H1 (cell line): ENCODE data around the gene COA1. TPM values are rescaled to one million over a fixed set of nuclear protein-coding genes. Genes with fewer than 3 reads are reported as not detected.

Source experiments
- CTCF ChIA-PET: fragments of 300-600 bp; sonication (Branson Sonifier 250); formaldehyde crosslinking; loops from one replicate; lab custom pipeline; 2021; ENCODE audit not compliant: partially characterized antibody; lab: Charles Lee
- POLR2A ChIA-PET: fragments of 300-600 bp; sonication (Branson Sonifier 250); formaldehyde crosslinking; loops from one replicate; lab custom pipeline; 2021; ENCODE audit warnings: inconsistent platforms; ENCODE audit not compliant: partially characterized antibody; lab: Charles Lee
- DNase-seq, 2 experiments: peaks; one replicate each; pipeline versions ENCODE4 v3.0.0 to v3.0.0-alpha.2; 2010 to 2022; ENCODE audit warnings: low spot score in 2 of 2, low read depth in 1 of 2, mixed read lengths in 1 of 2
- FAIRE-seq: peaks from 2 replicates; lab custom pipeline; 2011; peaks lifted over from hg19 to GRCh38; lab: Jason Lieb, UNC
- H2AFZ ChIP-seq: 2 replicates; pipeline ENCODE4 v1.8.1; 2012; ENCODE audit warnings: low read length, inconsistent platforms
- H2AK5ac ChIP-seq: 2 replicates; pipeline ENCODE4 v1.6.1; 2013; ENCODE audit warnings: low read depth, low read length
- H2BK120ac ChIP-seq: replicated peaks from 2 replicates; pipeline ENCODE3; 2013; ENCODE audit warnings: low read depth, low read length, inconsistent platforms
- H2BK12ac ChIP-seq: 2 replicates; pipeline ENCODE4 v1.6.1; 2013; ENCODE audit warnings: low read depth, low read length
- H2BK15ac ChIP-seq: 2 replicates; pipeline ENCODE4 v1.6.1; 2013; ENCODE audit warnings: low read length
- H2BK20ac ChIP-seq: 2 replicates; pipeline ENCODE4 v1.6.1; 2013; ENCODE audit warnings: low read length
- H2BK5ac ChIP-seq: 2 replicates; pipeline ENCODE4 v1.6.1; 2013; ENCODE audit warnings: low read depth, low read length
- H3K14ac ChIP-seq: 2 replicates; pipeline ENCODE4 v1.6.1; 2013; ENCODE audit warnings: inconsistent platforms; ENCODE audit not compliant: insufficient read length
- H3K18ac ChIP-seq: 2 replicates; pipeline ENCODE4 v1.6.1; 2013; ENCODE audit warnings: low read length; ENCODE audit errors: extremely low read depth
- H3K23ac ChIP-seq: 2 replicates; pipeline ENCODE4 v1.6.1; 2013; ENCODE audit warnings: inconsistent platforms; ENCODE audit not compliant: insufficient read length
- H3K23me2 ChIP-seq: 2 replicates; pipeline ENCODE4 v1.6.1; 2013; ENCODE audit warnings: low read depth, low read length
- H3K27ac ChIP-seq: 2 replicates; pipeline ENCODE4 v1.6.1; 2011; ENCODE audit warnings: low read depth, low read length, inconsistent platforms
- H3K27me3 ChIP-seq, 4 experiments: replicated peaks in 1 of 4; 1 replicate in 1 of 4; 2 replicates in 3 of 4; pipeline versions ENCODE4 v1.6.1 to v1.8.1; 2011 to 2013; ENCODE audit warnings: low read length in 3 of 4, mild to moderate bottlenecking in 3 of 4, inconsistent platforms in 2 of 4, mixed read lengths in 2 of 4, moderate library complexity in 1 of 4; ENCODE audit not compliant: control insufficient read depth in 3 of 4, insufficient read depth in 3 of 4; ENCODE audit errors: extremely low read depth in 1 of 4
- H3K36me3 ChIP-seq, 4 experiments: 2 replicates each; pipeline versions ENCODE4 v1.6.1 to v1.8.1; 2011 to 2013; ENCODE audit warnings: mild to moderate bottlenecking in 4 of 4, low read length in 3 of 4, moderate library complexity in 2 of 4, control low read depth in 1 of 4, inconsistent platforms in 1 of 4; ENCODE audit not compliant: insufficient read depth in 4 of 4, control insufficient read depth in 2 of 4
- H3K4ac ChIP-seq: replicated peaks from 2 replicates; pipeline ENCODE3; 2013; ENCODE audit warnings: low read length, low read depth, mixed read lengths, inconsistent platforms; ENCODE audit not compliant: insufficient read length
- H3K4me1 ChIP-seq, 4 experiments: replicated peaks in 1 of 4; 1 replicate in 1 of 4; 2 replicates in 3 of 4; pipeline versions ENCODE4 v1.6.1 to v1.8.1; 2011 to 2013; ENCODE audit warnings: low read length in 3 of 4, inconsistent platforms in 2 of 4, mixed read lengths in 1 of 4; ENCODE audit not compliant: insufficient read depth in 4 of 4, control insufficient read depth in 3 of 4
- H3K4me2 ChIP-seq, 2 experiments: 2 replicates each; pipeline versions ENCODE4 v1.6.1 to v1.8.1; 2011 to 2013; ENCODE audit warnings: low read depth in 2 of 2, low read length in 2 of 2, control low read depth in 1 of 2, inconsistent platforms in 1 of 2, mild to moderate bottlenecking in 1 of 2; ENCODE audit not compliant: insufficient read depth in 1 of 2
- H3K4me3 ChIP-seq, 4 experiments: fragments of 200-600, 300-600 bp in 1 of 4; sonication (generic), shearing (Covaris generic), sonication (Bioruptor Twin) in 1 of 4; 2 replicates each; pipeline versions ENCODE4 v1.5.1 to v1.8.1; 2011 to 2016; ENCODE audit warnings: low read length in 4 of 4, low read depth in 3 of 4, control low read depth in 2 of 4, inconsistent platforms in 2 of 4, mild to moderate bottlenecking in 2 of 4, mixed read lengths in 1 of 4, moderate library complexity in 1 of 4; ENCODE audit not compliant: insufficient read depth in 2 of 4; ENCODE audit errors: extremely low read depth in 1 of 4
- H3K56ac ChIP-seq: replicated peaks from 2 replicates; pipeline ENCODE3; 2013; ENCODE audit warnings: low read depth, mild to moderate bottlenecking, mixed read lengths, low read length, inconsistent platforms; ENCODE audit not compliant: insufficient read length
- H3K79me1 ChIP-seq: 2 replicates; pipeline ENCODE4 v1.6.1; 2013; ENCODE audit warnings: low read depth, low read length, control low read depth
- H3K79me2 ChIP-seq, 2 experiments: 2 replicates each; pipeline versions ENCODE4 v1.6.1 to v1.8.1; 2012 to 2013; ENCODE audit warnings: low read length in 2 of 2, mild to moderate bottlenecking in 2 of 2, inconsistent platforms in 1 of 2; ENCODE audit not compliant: insufficient read depth in 2 of 2, control insufficient read depth in 1 of 2
- H3K9ac ChIP-seq, 4 experiments: replicated peaks in 1 of 4; 1 replicate in 1 of 4; 2 replicates in 3 of 4; pipeline versions ENCODE4 v1.6.1 to v1.8.1; 2011 to 2013; ENCODE audit warnings: low read depth in 3 of 4, low read length in 3 of 4, control low read depth in 2 of 4, mild to moderate bottlenecking in 2 of 4, moderate library complexity in 2 of 4, inconsistent platforms in 1 of 4; ENCODE audit errors: extremely low read depth in 1 of 4
- H3K9me3 ChIP-seq, 2 experiments: 2 replicates each; pipeline versions ENCODE4 v1.6.1 to v1.8.1; 2012 to 2013; ENCODE audit warnings: mild to moderate bottlenecking in 2 of 2, moderate library complexity in 2 of 2, control low read depth in 1 of 2, inconsistent platforms in 1 of 2, low read depth in 1 of 2, low read length in 1 of 2, mixed read lengths in 1 of 2; ENCODE audit not compliant: insufficient read depth in 2 of 2
- H4K20me1 ChIP-seq, 2 experiments: replicated peaks in 1 of 2; 2 replicates each; pipeline versions ENCODE3 to v1.8.1; 2011 to 2013; ENCODE audit warnings: inconsistent platforms in 2 of 2, low read length in 2 of 2, mild to moderate bottlenecking in 1 of 2; ENCODE audit not compliant: insufficient read depth in 2 of 2, control insufficient read depth in 1 of 2
- H4K5ac ChIP-seq: 2 replicates; pipeline ENCODE4 v1.6.1; 2013; ENCODE audit warnings: low read length, low read depth, mixed read lengths, inconsistent platforms; ENCODE audit not compliant: insufficient read length
- H4K8ac ChIP-seq: 2 replicates; pipeline ENCODE4 v1.8.0; 2013; ENCODE audit warnings: mild to moderate bottlenecking, moderate library complexity, low read length, inconsistent platforms; ENCODE audit not compliant: insufficient read depth; ENCODE audit errors: extremely low read depth
- H4K91ac ChIP-seq: replicated peaks from 2 replicates; pipeline ENCODE3; 2013; ENCODE audit warnings: low read length, mixed read lengths, inconsistent platforms; ENCODE audit not compliant: insufficient read length
- BRCA1 ChIP-seq: IDR thresholded peaks from 2 replicates; pipeline ENCODE4 v1.6.1; 2012; ENCODE audit warnings: low read depth, low read length, improper control_type of control experiment
- CTBP2 ChIP-seq: IDR thresholded peaks from 2 replicates; pipeline ENCODE4 v1.7.0; 2011; ENCODE audit warnings: borderline replicate concordance, mild to moderate bottlenecking, moderate library complexity, mixed read lengths, low read length; ENCODE audit not compliant: insufficient read depth, insufficient read length
- EP300 ChIP-seq, 2 experiments: IDR thresholded peaks; 1 replicate in 1 of 2; 2 replicates in 1 of 2; pipeline ENCODE4 v1.6.1; 2011 to 2012; ENCODE audit warnings: low read depth in 2 of 2, low read length in 2 of 2, mild to moderate bottlenecking in 2 of 2, borderline replicate concordance in 1 of 2, inconsistent platforms in 1 of 2, moderate library complexity in 1 of 2
- FOSL1 ChIP-seq: IDR thresholded peaks from 2 replicates; pipeline ENCODE4 v1.6.1; 2011; ENCODE audit warnings: mild to moderate bottlenecking, low read depth, low read length, moderate library complexity; ENCODE audit not compliant: insufficient read depth
- KDM1A ChIP-seq: fragments of 200-600, 300-600 bp; sonication (generic); IDR thresholded peaks from 2 replicates; pipeline ENCODE4 v1.7.1; 2016; ENCODE audit warnings: mild to moderate bottlenecking, low read length, borderline replicate concordance
- RAD21 ChIP-seq, 2 experiments: IDR thresholded peaks in 1 of 2; conservative IDR thresholded peaks in 1 of 2; 2 replicates each; pipeline ENCODE4 v1.6.1; 2011; ENCODE audit warnings: low read depth in 2 of 2, low read length in 2 of 2, improper control_type of control experiment in 1 of 2, inconsistent platforms in 1 of 2, mild to moderate bottlenecking in 1 of 2, moderate library complexity in 1 of 2
- SP2 ChIP-seq: IDR thresholded peaks from 2 replicates; pipeline ENCODE4 v1.6.1; 2012; ENCODE audit warnings: mild to moderate bottlenecking, low read length, inconsistent platforms
- SP4 ChIP-seq: IDR thresholded peaks from 2 replicates; pipeline ENCODE4 v1.6.1; 2012; ENCODE audit warnings: low read length, inconsistent platforms
- SRF ChIP-seq: IDR thresholded peaks from 2 replicates; pipeline ENCODE4 v1.6.1; 2011; ENCODE audit warnings: mild to moderate bottlenecking, low read depth, low read length, moderate library complexity
- TAF7 ChIP-seq: optimal IDR thresholded peaks from 2 replicates; pipeline ENCODE3; 2011; ENCODE audit warnings: low read depth, mild to moderate bottlenecking, inconsistent platforms, low read length, moderate library complexity, borderline replicate concordance
- WGBS, 2 experiments: shearing (Covaris generic) in 1 of 2; methylation state at CpG; one replicate each; pipeline versions ENCODE4 v1.1.6 to v1.1.7; 2013 to 2015; ENCODE audit warnings: low lambda C conversion rate in 2 of 2, mixed read lengths in 2 of 2, inconsistent platforms in 1 of 2, low coverage in 1 of 2, missing lambda C conversion rate in 1 of 2; ENCODE audit not compliant: insufficient replicate concordance in 2 of 2, insufficient coverage in 1 of 2, insufficient read length in 1 of 2; ENCODE audit errors: extremely low coverage in 1 of 2, missing lambda C conversion rate in 1 of 2; 5-methylcytosine and 5-hydroxymethylcytosine counted together
- polyA plus RNA-seq, 7 experiments: library from polyadenylated mRNA; depleted of rRNA in 3 of 7; stranded (reverse) in 5 of 7; unstranded in 2 of 7; fragments of >200 nt in 5 of 7; fragments of 200-250 nt in 2 of 7; gene quantifications; 1 replicate in 5 of 7; 2 replicates in 1 of 7; 4 replicates in 1 of 7; pipeline versions ENCODE4 v1.2.1 to v1.2.3, GENCODE V29; 2011 to 2013; ENCODE audit warnings: missing spikeins in 2 of 7, mixed read lengths in 2 of 7
- total RNA-seq: library from RNA; stranded (reverse); fragmentation: NEBNext Ultra II Directional; extraction: Animal tissue kit (Norgen Biotek cat#: 25700); gene quantifications from 2 replicates; pipeline ENCODE4 v1.2.1, GENCODE V29; 2021
- TF ChIP-seq, protein P1 (sequence below): IDR thresholded peaks from 2 replicates; pipeline ENCODE4 v1.6.1; 2012; ENCODE audit warnings: inconsistent platforms
- TF ChIP-seq, protein P2 (sequence below): IDR thresholded peaks from 2 replicates; pipeline ENCODE4 v1.6.1; 2012; ENCODE audit warnings: low read length, inconsistent platforms

The COA1 gene
- total and polyA plus RNA-seq, 2 of the 8 experiments (the other 6 are each of a cell fraction or from before 2014, with no cell fraction given): 98.6 to 143 TPM

DNA sequence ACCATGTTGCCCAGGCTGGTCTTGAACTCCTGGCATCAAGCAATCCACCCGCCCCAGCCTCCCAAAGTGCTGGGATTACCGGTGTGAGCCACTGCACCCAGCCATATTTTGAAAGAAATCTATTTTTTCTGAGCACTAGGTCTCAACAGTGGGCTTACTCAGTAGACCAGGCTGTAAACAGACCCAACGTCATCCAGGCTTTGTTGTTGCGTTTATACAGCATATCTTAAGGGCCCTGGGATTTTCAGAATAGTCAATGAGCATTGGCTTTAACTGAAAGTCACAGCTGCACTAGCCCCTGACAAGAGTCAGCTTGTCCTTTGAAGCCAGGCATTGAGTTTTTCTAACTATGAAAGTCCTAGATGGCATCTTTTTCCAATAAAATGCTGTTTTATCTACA is 96.6 kb downstream of the COA1 start:
- Histone ChIP-seq H4K91ac (no peak overlapping the region), H2AFZ (no peak overlapping the region), H2BK12ac (no peak overlapping the region), H4K5ac (no peak overlapping the region), H2AK5ac (no peak overlapping the region), H3K79me1 (no peaks in the 10 kb centered on the region), H3K4me2 (no peak overlapping the region), H3K18ac (no peak overlapping the region), H3K27me3 (no peaks in the 10 kb centered on the region), H3K9ac (no peak overlapping the region), H2BK5ac (no peak overlapping the region), H3K4me1 (no peaks in the 10 kb centered on the region), H3K23ac (no peak overlapping the region), H2BK20ac (no peak overlapping the region), H3K27ac (no peak overlapping the region), H3K36me3 (peaks cover 0 to 46% (median 31%) of the 10 kb centered on the region in 4 experiments; a peak in 7 of 8 replicates), H3K9me3 (no peaks in the 10 kb centered on the region), H4K20me1 (peaks cover 0 to 1% of the 10 kb centered on the region in 2 experiments), H3K56ac (no peak overlapping the region), H3K79me2 (no peaks in the 10 kb centered on the region), H3K14ac (no peak overlapping the region), H4K8ac (no peak overlapping the region), H3K23me2 (no peaks in the 10 kb centered on the region), H3K4ac (no peak overlapping the region), H2BK120ac (no peak overlapping the region), H3K4me3 (no peak overlapping the region), H2BK15ac (no peak overlapping the region)
- 88% methylated on average over 4 of the region's 4 CpGs; no CpG with 5 or more reads in 1 of the 2 experiments for WGBS, 2 experiments
- no peak for DNase-seq
- TF ChIP-seq, protein P1, sequence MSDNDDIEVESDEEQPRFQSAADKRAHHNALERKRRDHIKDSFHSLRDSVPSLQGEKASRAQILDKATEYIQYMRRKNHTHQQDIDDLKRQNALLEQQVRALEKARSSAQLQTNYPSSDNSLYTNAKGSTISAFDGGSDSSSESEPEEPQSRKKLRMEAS: no peak
- no peak for TF ChIP-seq BRCA1
- TF ChIP-seq SP2: no peak
- TF ChIP-seq RAD21 (IDR thresholded peaks at IDR 0.05 in 1 of 2, conservative IDR thresholded peaks at IDR 0.05 in 1 of 2; ENCODE audit: low read depth in 2 of 2, low read length in 2 of 2): no peak
- no peak for TF ChIP-seq KDM1A
- TF ChIP-seq SRF: no peak
- TF ChIP-seq SP4: no peak
- TF ChIP-seq, protein P2, sequence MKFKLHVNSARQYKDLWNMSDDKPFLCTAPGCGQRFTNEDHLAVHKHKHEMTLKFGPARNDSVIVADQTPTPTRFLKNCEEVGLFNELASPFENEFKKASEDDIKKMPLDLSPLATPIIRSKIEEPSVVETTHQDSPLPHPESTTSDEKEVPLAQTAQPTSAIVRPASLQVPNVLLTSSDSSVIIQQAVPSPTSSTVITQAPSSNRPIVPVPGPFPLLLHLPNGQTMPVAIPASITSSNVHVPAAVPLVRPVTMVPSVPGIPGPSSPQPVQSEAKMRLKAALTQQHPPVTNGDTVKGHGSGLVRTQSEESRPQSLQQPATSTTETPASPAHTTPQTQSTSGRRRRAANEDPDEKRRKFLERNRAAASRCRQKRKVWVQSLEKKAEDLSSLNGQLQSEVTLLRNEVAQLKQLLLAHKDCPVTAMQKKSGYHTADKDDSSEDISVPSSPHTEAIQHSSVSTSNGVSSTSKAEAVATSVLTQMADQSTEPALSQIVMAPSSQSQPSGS: no peak
- no peak for TF ChIP-seq EP300 (IDR thresholded peaks at IDR 0.05; ENCODE audit: borderline replicate concordance in 1 of 2, low read depth in 2 of 2, low read length in 2 of 2)
- TF ChIP-seq FOSL1: no peak
- no peak for TF ChIP-seq TAF7
- TF ChIP-seq CTBP2: no peak
- ChIA-PET CTCF (interaction anchor here (0.6 kb wide), 1 partner anchor 61 kb away, joined by 3 read pairs; no protein-coding TSS in a partner anchor), POLR2A (no interaction called here)
- no peak for FAIRE-seq
